COLO668 (cell line): Measurements from ENCODE around the gene WFIKKN1.
A peak's percentile ranks its signal among the peaks of the same experiment; 100 is the strongest.

Experiments
- DNase-seq: peaks from one replicate; lab custom pipeline; 2025; ENCODE audit not compliant: unreplicated experiment; lab: John Stamatoyannopoulos, UW

WFIKKN1 gene

GRCh38 chr16:682493-683395, 52.0 kb downstream of the WFIKKN1 start:
- no peak for DNase-seq

GRCh38 chr16:683396-684070, 52.7 kb downstream of the WFIKKN1 start:
- DNase-seq = peak; percentile 48
